K562 (cell line): ENCODE results near the gene XPC. TPM values are rescaled to one million over a fixed set of nuclear protein-coding genes. Genes with fewer than 3 reads are reported as not detected.

Experiments used
- ATF3 ChIP-seq, 2 experiments: fragments of 450-650 bp in 1 of 2; sonication (generic) in 1 of 2; formaldehyde crosslinking in 1 of 2; IDR thresholded peaks in 1 of 2; conservative IDR thresholded peaks in 1 of 2; 2 replicates each; pipeline versions ENCODE4 v1.6.1 to v1.8.1; 2016 to 2023; ENCODE audit warnings: mild to moderate bottlenecking in 2 of 2, moderate library complexity in 2 of 2, inconsistent platforms in 1 of 2, missing genetic modification reagents in 1 of 2
- BHLHE40 ChIP-seq: IDR thresholded peaks from 2 replicates; pipeline ENCODE4 v1.6.1; 2011; ENCODE audit warnings: low read length, improper control_type of control experiment
- BRD9 ChIP-seq: fragments of 450-650 bp; IDR thresholded peaks from 2 replicates; pipeline ENCODE4 v1.6.1; 2018; ENCODE audit warnings: low read depth; ENCODE audit not compliant: partially characterized antibody
- CREB3 ChIP-seq: fragments of 450-650 bp; conservative IDR thresholded peaks from 2 replicates; pipeline ENCODE4 v1.6.1; 2016; ENCODE audit warnings: missing genetic modification characterization, low read depth, mild to moderate bottlenecking, missing compliant biosample characterization, moderate library complexity
- DMBX1 ChIP-seq: fragments of 250-450 bp; sonication (Bioruptor Pico); IDR thresholded peaks from 2 replicates; pipeline ENCODE4 v1.8.0; 2022; ENCODE audit warnings: inconsistent platforms, mild to moderate bottlenecking, moderate library complexity, borderline replicate concordance
- FOXP4 ChIP-seq: sonication (generic); formaldehyde crosslinking; IDR thresholded peaks from 2 replicates; pipeline ENCODE4 v1.8.0; 2022; ENCODE audit warnings: mild to moderate bottlenecking, missing genetic modification reagents, borderline replicate concordance
- HDGF ChIP-seq: fragments of 450-650 bp; IDR thresholded peaks from 2 replicates; pipeline ENCODE4 v1.6.1; 2016
- MYNN ChIP-seq, 2 experiments: sonication (generic); formaldehyde crosslinking in 1 of 2; IDR thresholded peaks; 2 replicates each; pipeline versions ENCODE4 v1.5.0 to v1.6.1; 2016 to 2020; ENCODE audit warnings: antibody characterized with exemption in 1 of 2, missing genetic modification reagents in 1 of 2
- NCOA6 ChIP-seq: fragments of 450-650 bp; IDR thresholded peaks from 2 replicates; pipeline ENCODE4 v1.6.1; 2017; ENCODE audit warnings: mild to moderate bottlenecking
- RBM14 ChIP-seq: fragments of 200-400 bp; formaldehyde crosslinking; IDR thresholded peaks from 2 replicates; pipeline ENCODE4 v1.6.1; 2018; ENCODE audit warnings: low read depth, mild to moderate bottlenecking, low read length, moderate library complexity, borderline replicate concordance; ENCODE audit not compliant: insufficient read depth
- SMAD3 ChIP-seq: fragments of 450-650 bp; formaldehyde crosslinking; conservative IDR thresholded peaks from 2 replicates; pipeline ENCODE4 v1.4.0; 2020; ENCODE audit warnings: mild to moderate bottlenecking
- TEAD1 ChIP-seq, 2 experiments: fragments of 450-650 bp in 1 of 2; sonication (generic) in 1 of 2; formaldehyde crosslinking; IDR thresholded peaks; 2 replicates each; pipeline versions ENCODE4 v1.4.0 to v1.8.0; 2020 to 2022; ENCODE audit warnings: mild to moderate bottlenecking in 2 of 2, missing genetic modification reagents in 1 of 2
- ZBTB11 ChIP-seq, 3 experiments: fragments of 200-800 bp in 1 of 3; fragments of 250-450 bp in 1 of 3; fragments of 450-650 bp in 1 of 3; sonication (Bioruptor Pico) in 1 of 3; sonication (Bioruptor generic) in 1 of 3; formaldehyde crosslinking in 1 of 3; IDR thresholded peaks; 2 replicates each; pipeline versions ENCODE4 v1.6.1 to v1.8.0; 2016 to 2022; ENCODE audit warnings: mild to moderate bottlenecking in 2 of 3, missing genetic modification characterization in 2 of 3, missing compliant biosample characterization in 1 of 3, moderate library complexity in 1 of 3
- ZC3H4 ChIP-seq: sonication (generic); formaldehyde crosslinking; IDR thresholded peaks from 2 replicates; pipeline ENCODE4 v1.9.0; 2021; ENCODE audit warnings: missing genetic modification reagents, borderline replicate concordance
- ZNF551 ChIP-seq: fragments of 250-450 bp; sonication (Bioruptor Pico); IDR thresholded peaks from 2 replicates; pipeline ENCODE4 v1.5.0; 2021; ENCODE audit warnings: mild to moderate bottlenecking, moderate library complexity
- ZNF740 ChIP-seq, 3 experiments: fragments of 200-800 bp in 1 of 3; sonication (Bioruptor generic) in 1 of 3; sonication (generic) in 1 of 3; formaldehyde crosslinking in 1 of 3; IDR thresholded peaks; 2 replicates each; pipeline versions ENCODE4 v1.6.1 to v1.8.0; 2016 to 2022; ENCODE audit warnings: mild to moderate bottlenecking in 2 of 3, missing compliant biosample characterization in 2 of 3, missing genetic modification characterization in 2 of 3, missing genetic modification reagents in 1 of 3
- polyA plus RNA-seq, 8 experiments: library from polyadenylated mRNA; depleted of rRNA in 4 of 8; stranded (reverse) in 5 of 8; unstranded in 3 of 8; fragments of >200 nt; fragmentation: Nextera tagmentation in 2 of 8; fragmentation: Illumina TruSeq in 1 of 8; extraction: Ambion mirVana in 2 of 8; extraction: Trizol in 1 of 8; gene quantifications; 2 replicates each; pipeline versions ENCODE4 v1.2.1 to v1.2.3, GENCODE V29; 2011 to 2014; ENCODE audit warnings: inconsistent platforms in 1 of 8, missing spikeins in 1 of 8
- total RNA-seq, 7 experiments: library from RNA; depleted of rRNA in 6 of 7; stranded (reverse); fragments of >200 nt in 6 of 7; fragmentation: Illumina TruSeq in 2 of 7; extraction: Trizol in 2 of 7; gene quantifications; 2 replicates each; pipeline versions ENCODE4 v1.2.1 to v1.2.3, GENCODE V29; 2011 to 2021; ENCODE audit warnings: low replicate concordance in 1 of 7

The XPC gene
- total and polyA plus RNA-seq, 9 of the 15 experiments (the other 6 are each of a cell fraction or from before 2014, with no cell fraction given): 3.8 to 54.7 (median 41.3) TPM

GRCh38 chr3:14203521-14204079 is 25.2 kb upstream of the XPC start (continued):
- TF ChIP-seq BHLHE40 (0 out of 2 replicates have a peak, but pooled peaks have one; percentile 17), MYNN (IDR thresholded peaks at IDR 0.05) (no peak), MYNN (CRISPR knock-in tag; IDR thresholded peaks at IDR 0.05) (no peak), BRD9 (peak; percentile 92), TEAD1 (CRISPR knock-in tag; IDR thresholded peaks at IDR 0.05) (peak; percentile 33 to 65; a peak in 1 of 4 replicates), CREB3 (0 out of 2 replicates have a peak, but pooled peaks have one; percentile 50), HDGF (no peak), FOXP4 (CRISPR knock-in tag) (0 out of 2 replicates have a peak, but pooled peaks have one; percentile 72), ZBTB11 (CRISPR knock-in tag; IDR thresholded peaks at IDR 0.05) (peak in 1 of 3 experiments; percentile 51; a peak in 1 of 6 replicates), ZNF551 (CRISPR knock-in tag) (no peak), DMBX1 (CRISPR knock-in tag) (peak; percentile 97), SMAD3 (CRISPR knock-in tag) (peak; percentile 45; the same call in 1 of the 2 replicates), RBM14 (no peak), ZNF740 (CRISPR knock-in tag; IDR thresholded peaks at IDR 0.05) (no peak), ZNF740 (tag; IDR thresholded peaks at IDR 0.05) (peak in 1 of 2 experiments; percentile 35; a peak in 1 of 4 replicates), NCOA6 (no peak), ATF3 (IDR thresholded peaks at IDR 0.05) (peak; percentile 37; the same call in 1 of the 2 replicates), ATF3 (CRISPR knock-in tag; conservative IDR thresholded peaks at IDR 0.05) (0 out of 2 replicates have a peak, but pooled peaks have one; percentile 86), ZC3H4 (no peak)
